D721Med (cell line): Measurements from ENCODE around the gene GRM7.

Source experiments
- DNase-seq: peaks from one replicate; pipeline ENCODE4 v3.0.0; 2011; ENCODE audit warnings: low spot score; ENCODE audit not compliant: insufficient read length
- FAIRE-seq: peaks from 2 replicates; lab custom pipeline; 2011; peaks lifted over from hg19 to GRCh38; lab: Jason Lieb, UNC
- TF ChIP-seq, protein P1 (sequence below): IDR thresholded peaks from 2 replicates; pipeline ENCODE4 v1.5.1; 2012; ENCODE audit warnings: mild to moderate bottlenecking, control low read depth; ENCODE audit not compliant: insufficient read depth; ENCODE audit errors: missing control alignments

The GRM7 gene

DNA sequence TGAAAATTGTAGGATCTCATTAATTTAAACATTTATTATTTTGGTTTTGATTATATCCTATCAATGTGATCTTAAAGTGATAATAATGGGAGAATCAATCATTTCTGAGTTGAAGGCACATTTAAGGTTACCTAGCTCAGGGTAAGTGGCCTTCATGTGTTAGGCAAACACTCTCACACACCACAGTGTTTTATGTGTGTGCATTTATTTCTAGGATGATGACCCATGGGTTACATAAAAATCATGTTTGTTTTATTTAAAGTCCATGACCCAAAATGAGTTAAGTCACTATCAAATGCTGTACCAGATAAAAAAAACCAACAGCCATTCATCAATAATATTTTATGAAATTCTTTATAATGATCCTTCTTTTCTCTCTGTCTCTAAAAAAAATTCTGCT lies 520.8 kb downstream of the GRM7 start:
- DNase-seq (no peak), FAIRE-seq (no peak)
- TF ChIP-seq, protein P1, sequence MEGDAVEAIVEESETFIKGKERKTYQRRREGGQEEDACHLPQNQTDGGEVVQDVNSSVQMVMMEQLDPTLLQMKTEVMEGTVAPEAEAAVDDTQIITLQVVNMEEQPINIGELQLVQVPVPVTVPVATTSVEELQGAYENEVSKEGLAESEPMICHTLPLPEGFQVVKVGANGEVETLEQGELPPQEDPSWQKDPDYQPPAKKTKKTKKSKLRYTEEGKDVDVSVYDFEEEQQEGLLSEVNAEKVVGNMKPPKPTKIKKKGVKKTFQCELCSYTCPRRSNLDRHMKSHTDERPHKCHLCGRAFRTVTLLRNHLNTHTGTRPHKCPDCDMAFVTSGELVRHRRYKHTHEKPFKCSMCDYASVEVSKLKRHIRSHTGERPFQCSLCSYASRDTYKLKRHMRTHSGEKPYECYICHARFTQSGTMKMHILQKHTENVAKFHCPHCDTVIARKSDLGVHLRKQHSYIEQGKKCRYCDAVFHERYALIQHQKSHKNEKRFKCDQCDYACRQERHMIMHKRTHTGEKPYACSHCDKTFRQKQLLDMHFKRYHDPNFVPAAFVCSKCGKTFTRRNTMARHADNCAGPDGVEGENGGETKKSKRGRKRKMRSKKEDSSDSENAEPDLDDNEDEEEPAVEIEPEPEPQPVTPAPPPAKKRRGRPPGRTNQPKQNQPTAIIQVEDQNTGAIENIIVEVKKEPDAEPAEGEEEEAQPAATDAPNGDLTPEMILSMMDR: no peak

DNA sequence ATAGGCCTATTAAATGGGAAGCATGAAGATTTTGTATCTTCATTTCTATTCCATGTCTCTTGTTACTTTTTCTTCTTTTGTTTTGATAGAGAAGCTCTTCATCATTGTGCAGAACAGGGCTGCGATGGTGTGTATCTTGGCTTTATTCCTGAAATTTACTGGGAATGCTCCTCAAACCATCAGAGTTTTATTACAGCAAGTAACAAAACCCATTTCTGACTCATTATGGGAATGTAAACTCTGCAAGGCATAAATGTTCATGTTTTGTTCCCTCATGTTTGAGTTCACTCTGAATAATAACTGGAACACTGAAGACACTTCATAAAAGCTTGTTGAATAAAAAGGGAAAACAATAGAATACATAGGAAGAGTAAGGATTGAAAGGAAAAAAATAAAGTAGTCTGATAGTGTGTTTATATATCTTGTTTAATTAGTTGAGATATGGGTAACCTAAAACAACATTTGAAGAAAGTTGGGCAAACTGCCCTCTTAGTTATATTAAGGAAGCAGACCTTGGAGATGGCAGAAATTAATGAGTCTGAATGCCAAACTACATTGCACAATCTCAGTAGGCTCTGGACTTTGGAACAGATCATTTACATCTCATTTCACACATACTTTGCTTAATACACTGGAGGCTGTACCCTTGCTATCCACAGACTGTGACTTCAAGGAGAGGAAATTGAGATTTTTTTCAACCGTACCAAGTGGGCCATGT lies 521.5 kb downstream of the GRM7 start:
- TF ChIP-seq, protein P1: no peak
- no peak for FAIRE-seq
- DNase-seq: no peak

DNA sequence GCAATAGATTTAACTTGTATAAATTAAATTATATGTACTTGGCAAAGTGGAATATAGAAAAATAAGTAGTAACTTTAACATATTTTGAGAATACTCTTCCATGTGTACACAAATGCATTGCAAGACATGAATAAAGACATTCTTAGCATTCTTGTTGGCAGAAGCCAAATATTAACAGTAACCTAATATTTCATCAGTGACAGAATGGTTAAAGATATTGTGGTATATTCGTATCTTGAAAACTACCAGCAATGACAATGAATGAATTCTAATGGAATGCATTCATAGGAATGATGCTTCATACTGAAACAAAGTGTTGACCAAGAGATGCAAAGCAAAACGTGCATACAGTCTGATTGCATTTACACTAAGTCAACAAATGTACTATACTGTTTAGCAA lies 524.7 kb downstream of the GRM7 start:
- DNase-seq (no peak), FAIRE-seq (no peak)
- TF ChIP-seq, protein P1: no peak

DNA sequence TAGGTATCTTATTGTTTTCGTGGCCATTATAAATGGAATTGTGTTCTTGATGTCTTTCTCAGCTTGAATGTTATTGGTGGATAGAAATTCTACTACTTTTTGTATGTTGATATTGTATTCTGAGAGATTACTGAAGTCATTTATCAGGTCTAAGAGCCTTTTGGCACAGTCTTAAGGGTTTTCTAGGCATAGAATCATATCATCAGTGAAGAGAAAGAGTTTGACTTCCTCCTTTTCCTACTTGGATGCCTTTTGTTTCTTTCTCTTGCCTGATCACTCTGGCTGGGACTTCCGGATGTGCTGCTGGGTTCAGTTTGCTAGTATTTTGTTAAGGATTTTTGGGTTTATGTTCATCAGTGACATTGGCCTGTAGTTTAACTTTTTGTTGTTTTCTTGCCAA lies 527.1 kb downstream of the GRM7 start:
- FAIRE-seq (peak; percentile 6), DNase-seq (no peak)
- TF ChIP-seq, protein P1: no peak

DNA sequence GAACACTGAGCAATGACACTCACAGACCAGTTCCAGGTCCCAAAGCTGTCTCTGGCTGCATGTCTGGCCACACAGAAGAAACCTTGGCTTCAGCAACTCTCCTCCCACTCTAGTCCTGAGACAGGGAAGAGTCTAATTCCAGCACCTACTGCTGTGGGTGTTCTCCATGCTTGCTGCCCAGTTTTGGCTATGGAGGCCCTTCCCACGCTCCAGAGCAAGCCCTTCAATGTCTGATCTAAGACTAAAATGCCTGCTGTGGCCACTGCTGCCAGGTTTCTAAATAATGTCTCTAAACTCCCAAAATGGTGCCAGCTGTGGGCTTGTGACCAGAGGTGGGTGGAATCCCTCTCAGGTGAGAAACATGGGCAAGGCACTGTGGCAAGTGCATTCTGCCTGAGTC lies 531.3 kb downstream of the GRM7 start:
- no peak for FAIRE-seq
- no peak for DNase-seq
- TF ChIP-seq, protein P1: no peak

DNA sequence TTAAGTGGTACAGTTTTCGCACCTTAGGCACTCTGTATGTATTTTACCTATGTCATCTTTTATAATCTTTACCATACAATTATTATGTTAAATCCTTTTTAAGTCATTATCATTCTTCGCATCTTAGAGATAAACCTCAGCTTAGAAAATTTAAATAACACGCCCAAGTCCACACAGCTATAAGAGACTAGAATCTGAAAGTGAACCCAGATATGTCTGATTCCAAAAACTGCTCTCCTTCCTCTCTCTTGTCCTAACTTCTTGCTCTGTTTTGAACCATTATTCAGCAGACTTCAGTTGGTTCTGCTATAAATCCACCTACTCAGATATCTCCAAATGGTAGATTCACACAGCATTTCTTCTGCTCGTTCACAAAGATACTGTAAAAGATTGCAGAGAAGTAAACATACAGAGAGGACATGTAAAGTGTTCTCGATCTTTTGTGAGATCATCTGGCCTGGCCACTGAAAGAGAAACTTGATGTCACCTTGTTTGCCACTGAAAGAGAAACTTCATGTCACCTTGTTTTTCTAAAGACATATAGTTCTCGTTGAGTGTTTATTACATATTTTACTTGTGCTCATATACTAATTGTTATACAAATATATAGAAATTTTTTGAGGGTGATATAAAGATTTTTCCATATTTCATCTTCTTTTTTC lies 533.2 kb downstream of the GRM7 start:
- TF ChIP-seq, protein P1: no peak
- no peak for FAIRE-seq
- no peak for DNase-seq

DNA sequence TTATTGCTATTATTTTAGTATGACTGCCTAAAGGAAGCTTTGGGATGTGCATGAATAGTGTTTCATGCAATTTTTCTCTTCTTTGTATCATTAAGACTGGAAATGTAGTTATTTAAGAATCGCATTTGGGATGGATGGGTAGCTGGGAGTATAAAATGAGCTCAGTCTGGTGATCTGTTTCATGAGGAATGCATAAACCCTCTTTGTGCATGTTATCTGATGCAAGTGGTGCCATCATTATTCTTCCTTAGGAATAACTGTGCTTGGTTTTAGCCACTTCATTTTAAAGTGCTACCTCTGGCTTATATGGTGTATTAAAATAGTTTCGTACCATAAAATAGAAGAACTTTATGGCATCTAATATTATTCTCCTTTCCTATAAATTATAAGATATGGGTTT lies 535.6 kb downstream of the GRM7 start:
- TF ChIP-seq, protein P1: no peak
- DNase-seq (no peak), FAIRE-seq (no peak)
